Amniotic stem cell (primary cell): ENCODE results near the gene C18orf32.
"Not testable (repeated sequence)": the region's sequence is repeated elsewhere in the genome, so short reads cannot be mapped to it uniquely, and the experiment has no call there.

Source experiments
- DNase-seq: peaks from one replicate; lab custom pipeline; 2025; lab: John Stamatoyannopoulos, UW

The C18orf32 gene

GRCh38 chr18:49467599-49467998 lies 19.4 kb downstream of the C18orf32 start:
- DNase-seq = no peak

GRCh38 chr18:49467019-49467563 lies 19.9 kb downstream of the C18orf32 start:
- DNase-seq = no peak

- DNase-seq = no peak
Observed at GRCh38 chr18:49464718-49465598, 22.1 kb downstream of the C18orf32 start.

DNA sequence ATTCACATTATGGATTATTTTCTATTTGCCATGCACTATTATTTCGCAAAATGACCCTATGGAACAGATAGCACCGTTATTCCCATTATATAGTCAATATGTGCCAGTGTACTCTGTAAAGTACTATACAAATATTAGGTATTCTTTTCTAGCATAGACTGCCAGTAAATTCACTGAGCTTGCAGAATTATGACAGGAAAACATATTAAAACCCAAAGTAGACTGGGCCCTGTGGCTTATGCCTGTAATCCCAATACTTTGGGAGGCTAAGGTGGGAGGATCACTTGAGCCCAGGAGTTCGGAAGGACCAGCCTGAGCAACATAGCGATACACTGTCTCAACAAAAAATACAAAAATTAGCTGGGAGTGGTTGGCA lies 25.4 kb downstream of the C18orf32 start:
- no peak for DNase-seq

DNA sequence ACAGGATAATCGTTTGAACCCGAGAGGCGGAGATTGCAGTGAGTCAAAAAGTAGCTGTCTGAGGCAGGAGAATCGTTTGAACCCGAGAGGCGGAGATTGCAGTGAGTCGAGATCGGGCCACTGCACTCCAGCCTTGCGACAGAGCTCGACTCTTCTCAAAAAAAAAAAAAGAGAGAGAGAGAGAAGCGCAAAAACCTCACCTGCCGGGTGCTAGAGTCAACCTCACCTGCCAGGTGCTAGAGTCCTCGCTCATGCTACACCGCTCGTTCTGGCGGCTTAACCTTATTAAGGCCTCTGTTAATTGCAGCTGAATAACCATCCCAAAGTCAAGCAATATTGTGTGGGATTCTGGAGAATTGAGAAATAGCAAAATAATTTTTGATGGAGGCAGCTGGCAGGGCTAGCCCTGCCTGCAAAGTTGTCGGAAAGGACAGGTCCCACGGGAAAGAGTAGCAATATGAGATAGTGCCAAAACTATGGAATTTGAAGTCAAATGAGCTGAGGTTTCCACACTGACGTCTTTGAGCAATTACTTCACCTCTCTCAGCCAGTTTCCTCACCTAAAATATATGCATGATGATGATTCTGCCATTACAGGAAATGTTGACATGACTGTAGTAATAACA lies 25.9 kb downstream of the C18orf32 start:
- DNase-seq = no peak

DNA sequence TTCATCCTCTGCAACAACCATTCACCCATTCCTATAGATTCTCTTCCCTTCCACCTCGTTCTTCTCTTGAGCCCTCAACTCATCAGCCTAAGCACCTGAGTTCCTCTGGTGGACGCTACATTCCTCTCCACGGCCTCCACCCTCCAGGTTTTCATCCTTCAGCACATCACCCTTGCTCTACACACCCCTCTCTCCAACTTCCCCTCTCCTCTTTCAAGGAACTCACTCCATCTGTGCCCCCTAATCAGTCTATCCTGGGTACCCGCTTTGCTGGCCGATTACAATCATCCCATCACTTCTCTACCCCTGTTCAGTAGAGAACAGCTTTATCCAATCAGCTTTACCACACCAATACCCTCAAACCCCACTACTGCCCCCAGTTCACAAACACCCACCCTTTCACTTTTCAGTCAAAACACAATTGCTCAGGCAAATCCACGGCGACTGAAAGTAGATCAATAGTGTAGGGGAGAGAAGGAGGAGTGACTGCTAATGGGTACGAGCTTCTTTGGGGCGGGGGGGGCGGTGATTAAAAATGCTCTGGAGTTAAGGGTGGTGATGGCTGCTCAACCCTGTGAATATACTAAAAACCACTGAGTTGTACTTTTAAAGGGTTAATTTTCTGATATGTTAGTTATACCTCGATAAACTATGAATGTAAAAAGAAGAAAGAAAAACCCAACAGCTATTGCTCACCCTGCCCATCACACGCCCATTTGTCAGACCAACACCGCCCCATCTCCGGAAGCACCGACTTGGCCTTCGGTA lies 27.4 kb downstream of the C18orf32 start:
- DNase-seq = no peak

DNA sequence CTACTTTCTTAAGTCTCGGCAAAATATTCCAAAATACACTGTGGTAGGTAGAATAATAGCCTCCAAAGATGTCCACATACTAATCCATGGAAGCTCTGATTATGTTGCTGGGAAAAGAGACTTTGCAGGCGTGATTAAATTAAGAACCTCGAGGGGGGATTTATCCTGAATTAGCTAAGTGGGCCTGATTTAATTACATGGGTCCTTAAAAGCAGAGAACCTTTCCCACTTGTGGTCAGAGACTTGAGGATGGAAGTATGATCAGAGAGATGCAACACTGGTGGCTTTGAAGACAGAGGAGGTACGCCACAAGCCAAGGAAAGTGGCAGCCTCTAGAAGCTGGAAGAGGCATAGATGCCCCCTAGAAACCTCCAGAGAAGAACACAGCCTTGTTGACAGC lies 29.4 kb downstream of the C18orf32 start:
- no peak for DNase-seq

GRCh38 chr18:49456794-49457193 lies 30.2 kb downstream of the C18orf32 start:
- peak; percentile 8 for DNase-seq

GRCh38 chr18:49452534-49452933 lies 34.5 kb downstream of the C18orf32 start:
- DNase-seq = not testable (repeated sequence)

DNA sequence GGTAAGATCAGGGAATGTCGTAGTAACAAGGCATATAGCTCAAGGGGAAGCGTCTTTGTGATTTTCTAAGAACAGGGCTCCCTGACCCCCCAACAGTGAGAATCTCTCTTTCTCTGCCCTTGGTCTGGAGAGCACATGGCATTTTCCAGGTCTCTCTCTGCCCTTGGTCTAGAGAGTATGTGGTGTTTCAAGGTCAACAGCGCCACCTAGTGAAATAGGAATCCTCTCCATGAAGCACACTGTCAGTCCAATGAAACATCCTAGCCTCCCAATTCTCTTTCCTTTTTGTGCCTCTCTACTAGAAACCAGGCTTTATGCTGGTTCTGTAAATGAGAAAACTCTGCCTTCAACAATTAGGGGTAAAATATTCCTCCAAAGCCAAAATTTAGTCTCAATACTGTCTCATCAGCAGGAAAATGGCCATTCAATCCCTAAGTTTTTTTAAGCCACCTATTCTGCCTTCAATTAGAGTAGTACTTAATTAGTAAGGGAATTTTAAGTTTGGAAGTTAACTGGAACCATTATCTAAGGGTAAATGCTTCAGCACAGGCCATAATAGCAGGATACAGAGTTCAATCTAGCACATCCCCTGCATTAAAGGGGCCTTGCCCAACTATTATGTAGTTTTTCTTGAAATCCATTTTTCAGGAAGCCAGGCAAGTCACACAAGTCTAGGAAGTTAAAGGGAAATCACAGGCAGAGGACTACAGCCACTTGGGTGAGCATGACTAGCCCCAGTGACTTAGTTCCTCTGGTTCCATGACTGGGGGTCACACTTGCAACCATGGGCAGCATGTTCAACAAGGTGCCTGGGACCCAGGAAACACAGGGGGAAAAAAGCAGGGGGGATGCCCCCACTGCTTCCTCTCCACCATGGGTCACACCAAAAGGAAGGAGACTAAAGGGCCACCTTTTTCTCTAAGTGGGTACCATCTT lies 39.0 kb downstream of the C18orf32 start:
- DNase-seq = peak; percentile 19

DNA sequence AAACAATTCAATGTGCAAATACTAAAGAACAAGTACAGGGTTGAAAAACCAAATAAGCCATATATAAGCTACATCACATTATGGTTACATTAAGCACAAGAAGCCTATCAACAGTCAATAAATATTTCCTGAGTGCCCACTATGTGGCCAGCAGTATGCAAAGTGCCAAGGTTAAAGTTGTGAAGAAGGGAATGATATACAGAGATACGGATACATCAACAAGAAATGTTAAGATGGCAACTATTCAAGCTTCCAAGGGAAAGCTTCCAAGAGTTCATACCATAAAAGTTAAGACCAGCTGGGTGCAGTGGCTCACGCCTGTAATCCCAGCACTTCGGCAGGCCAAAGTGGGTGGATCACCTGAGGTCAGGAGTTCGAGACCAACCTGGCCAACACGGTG lies 40.6 kb downstream of the C18orf32 start:
- no peak for DNase-seq

DNA sequence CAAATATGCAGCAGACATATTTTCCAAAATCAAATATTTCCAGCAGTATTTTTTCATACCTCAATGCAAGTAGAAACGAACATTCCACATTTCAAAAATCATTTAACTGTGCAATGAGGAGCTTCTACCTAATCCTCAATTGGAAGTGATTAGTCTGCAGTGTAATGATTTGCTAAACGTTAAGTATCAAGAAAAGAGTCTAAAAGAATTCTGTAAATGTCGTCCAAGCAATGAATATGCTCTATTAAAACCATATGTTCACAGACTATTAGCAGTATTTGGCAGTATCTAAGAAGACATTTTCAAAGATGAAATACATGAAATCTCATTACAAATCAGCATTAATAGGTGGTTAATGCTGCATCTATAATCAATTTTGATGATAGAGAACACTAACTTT lies 42.5 kb downstream of the C18orf32 start:
- DNase-seq = no peak

DNA sequence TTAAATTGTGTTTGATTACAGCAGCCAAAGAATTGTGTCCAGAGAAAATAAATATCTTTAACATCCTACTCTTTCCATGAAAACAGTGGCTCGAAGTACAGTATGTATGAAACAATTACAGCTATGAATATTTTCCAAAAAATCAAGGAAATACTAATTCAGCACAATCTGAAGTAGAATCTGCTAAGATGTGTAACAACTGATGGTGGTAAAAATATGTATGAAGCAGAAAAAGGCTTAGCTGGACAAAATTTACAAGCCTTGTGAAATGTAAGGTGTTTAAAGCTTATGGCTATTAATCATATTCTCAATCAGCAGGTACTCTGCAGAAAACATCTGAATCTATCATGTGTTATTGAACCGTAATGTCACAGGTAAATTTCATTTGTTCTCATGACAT lies 43.2 kb downstream of the C18orf32 start:
- no peak for DNase-seq

GRCh38 chr18:49441338-49441938 lies 45.6 kb downstream of the C18orf32 start:
- no peak for DNase-seq

DNA sequence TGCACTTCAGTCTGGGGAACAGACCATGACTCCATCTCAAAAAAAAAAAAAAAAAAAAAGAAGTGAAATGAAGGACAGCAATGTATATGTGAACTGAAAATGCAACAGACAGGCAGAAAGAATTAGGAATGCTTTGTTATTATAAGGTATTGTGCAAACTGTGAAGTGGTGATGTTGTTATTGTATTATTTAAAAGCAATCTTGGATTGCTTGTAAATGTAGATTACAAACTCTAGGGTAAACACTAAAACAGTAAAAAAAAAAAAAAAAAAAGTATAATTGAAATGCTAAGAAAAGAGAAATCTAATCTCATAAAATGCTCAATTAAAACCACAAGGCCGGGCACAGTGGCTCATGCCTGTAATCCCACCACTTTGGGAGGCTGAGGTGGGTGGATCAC lies 51.9 kb downstream of the C18orf32 start:
- no peak for DNase-seq

- DNase-seq = no peak
Observed at GRCh38 chr18:49432602-49433001, 54.4 kb downstream of the C18orf32 start.

DNA sequence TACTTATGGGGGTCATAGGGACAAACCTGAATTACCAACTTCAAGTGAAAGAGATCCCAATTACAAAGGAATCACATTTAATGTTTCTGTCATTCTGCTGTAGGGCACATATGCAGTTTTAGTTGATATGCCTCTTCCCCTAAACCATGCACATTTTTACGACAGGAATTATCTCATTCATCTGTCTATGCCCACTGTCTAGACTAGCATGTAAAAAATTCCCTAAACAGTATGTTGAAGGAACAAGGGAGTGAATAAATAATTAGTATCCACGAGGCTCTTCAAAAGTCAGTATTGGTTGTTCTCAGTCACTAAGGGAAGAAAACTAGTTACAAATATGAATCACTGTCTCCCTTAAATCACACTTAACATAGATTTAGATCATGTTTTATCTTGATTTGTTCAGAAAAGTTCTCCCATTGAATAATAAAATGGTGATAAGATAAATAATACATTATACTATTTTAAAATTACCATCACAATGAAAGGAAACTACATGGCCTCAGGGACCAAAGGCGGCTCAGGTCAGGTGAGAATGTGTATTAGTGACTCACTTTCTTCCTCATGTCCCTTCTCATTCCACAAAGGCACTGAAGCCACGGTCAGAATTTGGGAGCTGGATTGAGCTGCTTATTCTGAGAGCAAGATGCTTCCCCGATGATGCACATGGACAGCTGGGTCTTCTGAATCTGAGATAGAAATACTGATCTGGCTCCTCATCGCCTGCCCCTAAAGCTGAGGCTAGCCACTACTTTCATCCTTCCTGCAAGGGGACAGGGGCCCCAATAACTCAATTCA lies 55.7 kb downstream of the C18orf32 start:
- no peak for DNase-seq
